ENCODE results near the gene BCL11A. TPM values are rescaled to one million over a fixed set of nuclear protein-coding genes. Genes with fewer than 3 reads are reported as not detected.

BCL11A gene
- total RNA-seq, 6 donors from 2014 or later: 2.7 to 12.7 (median 5.4) TPM

DNA sequence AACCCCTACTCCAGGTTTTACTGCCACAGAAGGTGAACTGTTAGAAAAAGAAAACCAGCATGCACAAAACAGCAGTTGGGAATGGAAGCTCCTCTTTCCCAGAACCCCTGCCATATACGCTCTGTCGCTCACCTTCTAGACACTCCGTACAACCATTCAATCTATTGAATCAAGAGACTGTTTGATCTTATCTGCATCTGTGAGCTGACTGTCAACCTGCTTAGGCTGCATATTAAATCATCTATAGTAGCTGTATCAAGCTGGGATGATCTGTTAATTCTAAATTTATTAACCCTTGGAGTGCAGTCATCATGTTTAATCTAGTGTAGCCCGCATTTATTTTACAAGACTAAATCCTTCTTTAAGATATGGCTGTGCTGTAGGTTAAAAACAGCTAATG lies 13.6 kb upstream of the BCL11A start:
- no peak overlapping the region for H3K4me3 ChIP-seq
- 87 to 94% methylated on average over 4 of the region's 4 CpGs for WGBS, 2 donors
- no peak for ATAC-seq (ENCODE audit: low FRiP score in 2 of 2)
- H3K36me3 ChIP-seq: no peaks in the 10 kb centered on the region
- H3K4me1 ChIP-seq: peaks cover 9 to 16% (median 10%) of the 10 kb centered on the region in 4 donors
- H3K9me3 ChIP-seq: no peaks in the 10 kb centered on the region
- no peak overlapping the region for H3K27ac ChIP-seq
- no peak for TF ChIP-seq EP300 (IDR thresholded peaks at IDR 0.05)
- TF ChIP-seq POLR2A (IDR thresholded peaks at IDR 0.05): no peak
- no peak for DNase-seq
- H3K27me3 ChIP-seq: peaks cover 0 to 14% (median 2%) of the 10 kb centered on the region in 4 donors

DNA sequence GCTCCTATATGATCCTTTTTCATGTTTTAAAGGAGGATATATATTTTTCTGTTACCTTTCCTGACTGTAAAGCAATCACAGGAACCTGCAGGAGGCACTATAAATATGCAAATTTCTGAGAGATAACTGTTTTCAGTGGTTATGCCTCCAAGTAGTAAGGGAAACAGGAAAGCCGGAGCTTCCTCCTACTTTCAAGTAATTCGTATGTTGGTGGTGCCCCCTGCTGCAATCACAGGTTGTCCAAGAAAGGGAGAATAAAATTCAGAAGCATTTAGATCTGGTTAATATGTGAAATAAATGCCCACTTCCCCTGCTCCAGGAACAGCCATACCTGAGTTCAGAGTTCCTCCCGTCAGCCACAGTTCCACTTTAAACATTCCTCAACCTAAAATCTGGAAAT lies 12.0 kb upstream of the BCL11A start:
- DNase-seq (no peak), ATAC-seq (ENCODE audit: low FRiP score in 2 of 2) (no peak)
- Histone ChIP-seq H3K27ac (no peak overlapping the region), H3K4me1 (peaks cover 9 to 16% (median 10%) of the 10 kb centered on the region in 4 donors), H3K36me3 (no peaks in the 10 kb centered on the region), H3K27me3 (peaks cover 0 to 11% (median 2%) of the 10 kb centered on the region in 4 donors), H3K4me3 (no peak overlapping the region), H3K9me3 (no peaks in the 10 kb centered on the region)
- WGBS, 2 donors: 20 to 27% methylated on average over 3 of the region's 3 CpGs
- no peak for TF ChIP-seq POLR2AphosphoS5 (IDR thresholded peaks at IDR 0.05)
- no peak for TF ChIP-seq POLR2A (IDR thresholded peaks at IDR 0.05)
- TF ChIP-seq, protein P1, sequence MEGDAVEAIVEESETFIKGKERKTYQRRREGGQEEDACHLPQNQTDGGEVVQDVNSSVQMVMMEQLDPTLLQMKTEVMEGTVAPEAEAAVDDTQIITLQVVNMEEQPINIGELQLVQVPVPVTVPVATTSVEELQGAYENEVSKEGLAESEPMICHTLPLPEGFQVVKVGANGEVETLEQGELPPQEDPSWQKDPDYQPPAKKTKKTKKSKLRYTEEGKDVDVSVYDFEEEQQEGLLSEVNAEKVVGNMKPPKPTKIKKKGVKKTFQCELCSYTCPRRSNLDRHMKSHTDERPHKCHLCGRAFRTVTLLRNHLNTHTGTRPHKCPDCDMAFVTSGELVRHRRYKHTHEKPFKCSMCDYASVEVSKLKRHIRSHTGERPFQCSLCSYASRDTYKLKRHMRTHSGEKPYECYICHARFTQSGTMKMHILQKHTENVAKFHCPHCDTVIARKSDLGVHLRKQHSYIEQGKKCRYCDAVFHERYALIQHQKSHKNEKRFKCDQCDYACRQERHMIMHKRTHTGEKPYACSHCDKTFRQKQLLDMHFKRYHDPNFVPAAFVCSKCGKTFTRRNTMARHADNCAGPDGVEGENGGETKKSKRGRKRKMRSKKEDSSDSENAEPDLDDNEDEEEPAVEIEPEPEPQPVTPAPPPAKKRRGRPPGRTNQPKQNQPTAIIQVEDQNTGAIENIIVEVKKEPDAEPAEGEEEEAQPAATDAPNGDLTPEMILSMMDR (IDR thresholded peaks at IDR 0.05): no peak
- TF ChIP-seq EP300 (IDR thresholded peaks at IDR 0.05): no peak

DNA sequence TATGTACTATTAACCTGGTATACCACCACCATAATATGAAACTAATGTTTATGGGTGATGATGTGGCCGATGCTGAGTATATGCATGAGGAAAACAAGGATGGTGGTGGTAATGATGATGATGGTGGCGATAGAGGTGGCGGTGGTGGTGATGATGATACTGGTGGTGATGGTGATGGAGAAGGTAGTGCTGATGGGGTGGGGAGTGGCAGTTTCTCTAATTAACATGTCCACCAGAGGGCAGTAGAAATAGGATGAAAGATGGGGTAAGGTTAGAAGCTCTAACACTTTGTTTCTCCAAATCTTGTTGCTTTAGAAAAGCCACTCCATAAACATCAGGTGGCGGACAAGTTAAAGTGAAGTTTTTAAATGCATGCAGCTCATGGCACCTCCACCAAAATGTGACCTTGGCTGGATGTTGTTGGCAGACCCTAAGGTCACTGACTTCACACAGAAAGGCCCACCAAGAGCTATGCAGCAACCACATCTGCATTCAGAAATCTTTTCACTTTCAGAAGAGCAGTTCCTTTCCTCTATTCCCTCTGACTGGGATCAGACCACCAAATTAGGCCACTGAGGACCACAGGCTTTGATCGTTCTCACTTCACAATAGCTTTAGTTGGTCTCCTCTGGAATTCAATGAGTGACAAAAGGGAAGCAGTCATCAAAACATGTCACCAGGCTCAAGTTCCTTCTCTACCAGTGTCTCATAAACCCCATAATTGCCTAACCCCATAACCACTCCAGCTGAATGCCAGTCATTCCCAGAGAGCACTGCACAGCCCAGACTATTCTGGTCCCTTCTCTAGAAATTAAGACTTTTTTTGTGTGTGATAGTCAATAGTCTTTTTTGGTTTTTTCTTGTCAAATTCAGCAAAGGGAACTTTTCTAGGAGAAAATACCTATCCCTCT lies 7.5 kb upstream of the BCL11A start:
- DNase-seq: no peak
- peaks cover 0 to 7% (median 2%) of the 10 kb centered on the region in 4 donors for H3K27me3 ChIP-seq
- TF ChIP-seq, protein P1 (IDR thresholded peaks at IDR 0.05): peak in 4 of 6 experiments; percentile 26 to 43 (median 32)
- TF ChIP-seq EP300 (IDR thresholded peaks at IDR 0.05) (no peak), POLR2AphosphoS5 (IDR thresholded peaks at IDR 0.05) (no peak), POLR2A (IDR thresholded peaks at IDR 0.05) (no peak)
- no peaks in the 10 kb centered on the region for H3K9me3 ChIP-seq
- peaks cover 0 to 15% (median 11%) of the 10 kb centered on the region in 4 donors for H3K4me1 ChIP-seq
- ATAC-seq (ENCODE audit: low FRiP score in 2 of 2): peak; percentile 49 to 69
- no peak overlapping the region for H3K4me3 ChIP-seq
- 67 to 71% methylated on average over 5 of the region's 5 CpGs for WGBS, 2 donors
- no peak overlapping the region for H3K27ac ChIP-seq
- no peaks in the 10 kb centered on the region for H3K36me3 ChIP-seq

DNA sequence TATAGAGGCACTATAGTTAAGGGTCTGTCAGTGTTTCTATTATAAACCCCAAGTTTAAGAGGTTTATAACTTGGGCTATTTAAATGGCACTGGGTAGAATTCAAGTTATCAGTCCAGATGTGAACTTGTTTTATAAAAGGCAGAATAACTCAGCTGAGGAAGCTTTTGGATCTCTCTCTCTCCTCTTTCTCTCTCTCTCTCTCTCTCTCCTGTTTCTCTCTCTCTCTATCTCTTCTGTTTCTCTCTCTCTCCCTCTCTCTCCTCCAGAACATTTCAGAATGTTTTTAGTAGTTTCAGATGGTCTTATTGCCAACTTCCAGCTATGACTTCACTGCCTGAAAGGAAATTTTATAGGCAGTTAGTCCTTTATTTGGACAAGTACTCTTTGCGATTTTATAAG lies 6.4 kb upstream of the BCL11A start:
- ATAC-seq (ENCODE audit: low FRiP score in 2 of 2) (no peak), DNase-seq (no peak)
- Histone ChIP-seq H3K9me3 (no peaks in the 10 kb centered on the region), H3K27me3 (peaks cover 0 to 15% (median 3%) of the 10 kb centered on the region in 4 donors), H3K4me1 (peaks cover 3 to 26% (median 19%) of the 10 kb centered on the region in 4 donors), H3K36me3 (no peaks in the 10 kb centered on the region), H3K27ac (no peak overlapping the region), H3K4me3 (no peak overlapping the region)
- 91 to 95% methylated on average over 1 of the region's 1 CpG for WGBS, 2 donors
- TF ChIP-seq EP300 (IDR thresholded peaks at IDR 0.05) (no peak), POLR2AphosphoS5 (IDR thresholded peaks at IDR 0.05) (no peak), POLR2A (IDR thresholded peaks at IDR 0.05) (no peak)
- TF ChIP-seq, protein P1 (IDR thresholded peaks at IDR 0.05): no peak

DNA sequence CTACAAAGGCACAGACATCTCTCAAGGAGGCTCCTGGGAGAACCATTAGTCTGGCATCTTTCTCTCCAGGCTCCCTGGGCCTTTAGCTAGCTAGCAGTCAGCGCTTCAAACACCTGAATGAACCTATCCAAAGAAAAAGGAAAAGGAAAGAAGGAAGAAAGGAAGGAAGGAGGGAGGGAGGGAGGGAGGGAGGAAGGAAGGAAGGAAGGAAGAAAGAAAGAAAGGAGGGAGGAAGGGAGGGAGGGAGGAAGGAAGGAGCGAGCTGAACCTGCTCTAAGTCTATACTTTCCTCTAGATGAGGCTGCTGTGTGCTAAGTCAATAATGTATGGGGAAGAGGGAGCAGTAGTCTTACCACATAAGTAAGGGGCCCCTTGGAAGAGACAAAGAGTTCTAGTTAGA lies 5.1 kb upstream of the BCL11A start:
- H3K4me1 ChIP-seq: peaks cover 15 to 40% (median 31%) of the 10 kb centered on the region in 4 donors
- no peak for ATAC-seq (ENCODE audit: low FRiP score in 2 of 2)
- H3K4me3 ChIP-seq: no peak overlapping the region
- peaks cover 0 to 18% (median 8%) of the 10 kb centered on the region in 4 donors for H3K27me3 ChIP-seq
- no peak for DNase-seq
- no peaks in the 10 kb centered on the region for H3K36me3 ChIP-seq
- WGBS, 2 donors: 70 to 79% methylated on average over 2 of the region's 2 CpGs
- TF ChIP-seq, protein P1 (IDR thresholded peaks at IDR 0.05): no peak
- TF ChIP-seq POLR2AphosphoS5 (IDR thresholded peaks at IDR 0.05) (no peak), EP300 (IDR thresholded peaks at IDR 0.05) (no peak), POLR2A (IDR thresholded peaks at IDR 0.05) (no peak)
- no peak overlapping the region for H3K27ac ChIP-seq
- H3K9me3 ChIP-seq: no peaks in the 10 kb centered on the region

All from upper lobe of left lung (tissue), 6 donors.